ENCODE measurements around the gene SCUBE2.

Gene SCUBE2

GRCh38 chr11:9091044-9091922, at the start of gene SCUBE2:
Gene SCUBE2, minus strand, starts transcription at chr11:9091599. Its CDS starts 71 bp downstream, at chr11:9091528.
- WGBS (ENCODE audit: insufficient coverage, insufficient read length) = no CpG with 5 or more reads among the region's 113 CpGs
- H3K9me3 ChIP-seq (ENCODE audit: control insufficient read depth, insufficient read depth, low read length) = no peaks in the 10 kb centered on the region
- DNase-seq (ENCODE audit: low read depth, low spot score) = no peak
- no peaks in the 10 kb centered on the region for H3K36me3 ChIP-seq (ENCODE audit: control insufficient read depth, insufficient read depth, low read length)
- no peak within 1 kb of the TSS for H3K27ac ChIP-seq (ENCODE audit: low read length)
- H3K4me1 ChIP-seq (ENCODE audit: control insufficient read depth, insufficient read depth, low read length) = peaks cover 4% of the 10 kb centered on the region
- peaks cover 9% of the 10 kb centered on the region; the same call in 1 of the 2 replicates for H3K27me3 ChIP-seq (ENCODE audit: control insufficient read depth, insufficient read depth, low read length)
- H3K4me3 ChIP-seq (ENCODE audit: low read length) = peak within 1 kb of the TSS; percentile 71; the same call in 1 of the 2 replicates

GRCh38 chr11:9141186-9141585, 49.8 kb upstream of the SCUBE2 start:
- H3K27ac ChIP-seq (ENCODE audit: low read length) = no peak overlapping the region
- no peak overlapping the region for H3K4me3 ChIP-seq (ENCODE audit: low read length)
- peaks cover 32% of the 10 kb centered on the region for H3K36me3 ChIP-seq (ENCODE audit: control insufficient read depth, insufficient read depth, low read length)
- H3K9me3 ChIP-seq (ENCODE audit: control insufficient read depth, insufficient read depth, low read length) = no peaks in the 10 kb centered on the region
- no peaks in the 10 kb centered on the region for H3K4me1 ChIP-seq (ENCODE audit: control insufficient read depth, insufficient read depth, low read length)
- H3K27me3 ChIP-seq (ENCODE audit: control insufficient read depth, insufficient read depth, low read length) = no peaks in the 10 kb centered on the region
- no CpG with 5 or more reads among the region's 7 CpGs for WGBS (ENCODE audit: insufficient coverage, insufficient read length)
- no peak for DNase-seq (ENCODE audit: low read depth, low spot score)

GRCh38 chr11:9139628-9140357, 48.4 kb upstream of the SCUBE2 start:
- Histone ChIP-seq H3K36me3 (ENCODE audit: control insufficient read depth, insufficient read depth, low read length) (peaks cover 25% of the 10 kb centered on the region), H3K4me3 (ENCODE audit: low read length) (no peak overlapping the region), H3K27ac (ENCODE audit: low read length) (no peak overlapping the region), H3K9me3 (ENCODE audit: control insufficient read depth, insufficient read depth, low read length) (no peaks in the 10 kb centered on the region), H3K4me1 (ENCODE audit: control insufficient read depth, insufficient read depth, low read length) (no peaks in the 10 kb centered on the region), H3K27me3 (ENCODE audit: control insufficient read depth, insufficient read depth, low read length) (no peaks in the 10 kb centered on the region)
- WGBS (ENCODE audit: insufficient coverage, insufficient read length) = no CpG with 5 or more reads among the region's 7 CpGs
- DNase-seq (ENCODE audit: low read depth, low spot score) = no peak

- Histone ChIP-seq H3K9me3 (ENCODE audit: control insufficient read depth, insufficient read depth, low read length) (no peaks in the 10 kb centered on the region), H3K4me1 (ENCODE audit: control insufficient read depth, insufficient read depth, low read length) (no peaks in the 10 kb centered on the region), H3K27me3 (ENCODE audit: control insufficient read depth, insufficient read depth, low read length) (no peaks in the 10 kb centered on the region), H3K36me3 (ENCODE audit: control insufficient read depth, insufficient read depth, low read length) (peaks cover 17% of the 10 kb centered on the region), H3K4me3 (ENCODE audit: low read length) (no peak overlapping the region), H3K27ac (ENCODE audit: low read length) (no peak overlapping the region)
- no CpG with 5 or more reads among the region's 18 CpGs for WGBS (ENCODE audit: insufficient coverage, insufficient read length)
- no peak for DNase-seq (ENCODE audit: low read depth, low spot score)
Observed at GRCh38 chr11:9138612-9139579, 47.5 kb upstream of the SCUBE2 start.

GRCh38 chr11:9138133-9138453, 46.7 kb upstream of the SCUBE2 start:
- H3K36me3 ChIP-seq (ENCODE audit: control insufficient read depth, insufficient read depth, low read length) = peaks cover 9% of the 10 kb centered on the region; the same call in 1 of the 2 replicates
- no peaks in the 10 kb centered on the region for H3K4me1 ChIP-seq (ENCODE audit: control insufficient read depth, insufficient read depth, low read length)
- H3K27ac ChIP-seq (ENCODE audit: low read length) = no peak overlapping the region
- no peak overlapping the region for H3K4me3 ChIP-seq (ENCODE audit: low read length)
- H3K9me3 ChIP-seq (ENCODE audit: control insufficient read depth, insufficient read depth, low read length) = no peaks in the 10 kb centered on the region
- DNase-seq (ENCODE audit: low read depth, low spot score) = no peak
- WGBS (ENCODE audit: insufficient coverage, insufficient read length) = no CpG with 5 or more reads among the region's 3 CpGs
- no peaks in the 10 kb centered on the region for H3K27me3 ChIP-seq (ENCODE audit: control insufficient read depth, insufficient read depth, low read length)

- no CpG with 5 or more reads among the region's 10 CpGs for WGBS (ENCODE audit: insufficient coverage, insufficient read length)
- Histone ChIP-seq H3K27ac (ENCODE audit: low read length) (no peak overlapping the region), H3K9me3 (ENCODE audit: control insufficient read depth, insufficient read depth, low read length) (no peaks in the 10 kb centered on the region), H3K4me1 (ENCODE audit: control insufficient read depth, insufficient read depth, low read length) (no peaks in the 10 kb centered on the region), H3K36me3 (ENCODE audit: control insufficient read depth, insufficient read depth, low read length) (peaks cover 6% of the 10 kb centered on the region; the same call in 1 of the 2 replicates), H3K27me3 (ENCODE audit: control insufficient read depth, insufficient read depth, low read length) (no peaks in the 10 kb centered on the region), H3K4me3 (ENCODE audit: low read length) (no peak overlapping the region)
- DNase-seq (ENCODE audit: low read depth, low spot score) = peak; percentile 77
Observed at GRCh38 chr11:9137293-9138132, 46.1 kb upstream of the SCUBE2 start.

- Histone ChIP-seq H3K4me1 (ENCODE audit: control insufficient read depth, insufficient read depth, low read length) (no peaks in the 10 kb centered on the region), H3K27me3 (ENCODE audit: control insufficient read depth, insufficient read depth, low read length) (no peaks in the 10 kb centered on the region), H3K9me3 (ENCODE audit: control insufficient read depth, insufficient read depth, low read length) (no peaks in the 10 kb centered on the region), H3K4me3 (ENCODE audit: low read length) (no peak overlapping the region), H3K27ac (ENCODE audit: low read length) (no peak overlapping the region), H3K36me3 (ENCODE audit: control insufficient read depth, insufficient read depth, low read length) (peaks cover 5% of the 10 kb centered on the region; the same call in 1 of the 2 replicates)
- no peak for DNase-seq (ENCODE audit: low read depth, low spot score)
- no CpG with 5 or more reads among the region's 2 CpGs for WGBS (ENCODE audit: insufficient coverage, insufficient read length)
Observed at GRCh38 chr11:9136741-9137140, 45.3 kb upstream of the SCUBE2 start.

GRCh38 chr11:9133956-9134355, 42.6 kb upstream of the SCUBE2 start:
- no peaks in the 10 kb centered on the region for H3K9me3 ChIP-seq (ENCODE audit: control insufficient read depth, insufficient read depth, low read length)
- DNase-seq (ENCODE audit: low read depth, low spot score) = no peak
- no peaks in the 10 kb centered on the region for H3K27me3 ChIP-seq (ENCODE audit: control insufficient read depth, insufficient read depth, low read length)
- H3K36me3 ChIP-seq (ENCODE audit: control insufficient read depth, insufficient read depth, low read length) = no peaks in the 10 kb centered on the region; the same call in 1 of the 2 replicates
- H3K4me1 ChIP-seq (ENCODE audit: control insufficient read depth, insufficient read depth, low read length) = no peaks in the 10 kb centered on the region
- no CpG with 5 or more reads among the region's 2 CpGs for WGBS (ENCODE audit: insufficient coverage, insufficient read length)
- no peak overlapping the region for H3K4me3 ChIP-seq (ENCODE audit: low read length)
- H3K27ac ChIP-seq (ENCODE audit: low read length) = no peak overlapping the region

GRCh38 chr11:9132203-9132878, 40.9 kb upstream of the SCUBE2 start:
- Histone ChIP-seq H3K27ac (ENCODE audit: low read length) (no peak overlapping the region), H3K27me3 (ENCODE audit: control insufficient read depth, insufficient read depth, low read length) (no peaks in the 10 kb centered on the region), H3K9me3 (ENCODE audit: control insufficient read depth, insufficient read depth, low read length) (no peaks in the 10 kb centered on the region), H3K4me3 (ENCODE audit: low read length) (no peak overlapping the region), H3K36me3 (ENCODE audit: control insufficient read depth, insufficient read depth, low read length) (no peaks in the 10 kb centered on the region; the same call in 1 of the 2 replicates), H3K4me1 (ENCODE audit: control insufficient read depth, insufficient read depth, low read length) (no peaks in the 10 kb centered on the region)
- WGBS (ENCODE audit: insufficient coverage, insufficient read length) = no CpG with 5 or more reads among the region's 5 CpGs
- DNase-seq (ENCODE audit: low read depth, low spot score) = no peak
